ENCODE measurements around the gene JADE1.

The JADE1 gene

GRCh38 chr4:128846063-128846462 is 36.6 kb downstream of the JADE1 start:
- DNase-seq = no peak

- no peak for DNase-seq
Measured at GRCh38 chr4:128847082-128847724, 37.7 kb downstream of the JADE1 start.

GRCh38 chr4:128848461-128848860 is 39.0 kb downstream of the JADE1 start:
- no peak for DNase-seq

GRCh38 chr4:128850252-128850651 is 40.8 kb downstream of the JADE1 start:
- DNase-seq = no peak

- no peak for DNase-seq
Measured at GRCh38 chr4:128853741-128854140, 44.2 kb downstream of the JADE1 start.

GRCh38 chr4:128854433-128854832 is 44.9 kb downstream of the JADE1 start:
- DNase-seq = peak in 2 of 5 experiments; percentile 53 to 88

GRCh38 chr4:128855621-128856020 is 46.1 kb downstream of the JADE1 start:
- no peak for DNase-seq

- DNase-seq = no peak
Measured at GRCh38 chr4:128856246-128856645, 46.7 kb downstream of the JADE1 start.

- peak in 1 of 5 experiments; percentile 21 for DNase-seq
Measured at GRCh38 chr4:128858879-128859671, 49.6 kb downstream of the JADE1 start.

- DNase-seq = peak in 1 of 5 experiments; percentile 36
Measured at GRCh38 chr4:128859887-128860677, 50.6 kb downstream of the JADE1 start.

GRCh38 chr4:128861856-128862518 is 52.5 kb downstream of the JADE1 start:
- DNase-seq = peak in 2 of 5 experiments; percentile 4 to 38

GRCh38 chr4:128862608-128863311 is 53.3 kb downstream of the JADE1 start:
- peak in 4 of 5 experiments; percentile 19 to 60 (median 24) for DNase-seq

- peak; percentile 37 to 63 (median 48) for DNase-seq
Measured at GRCh38 chr4:128863312-128864075, 54.0 kb downstream of the JADE1 start.

GRCh38 chr4:128865132-128865531 is 55.6 kb downstream of the JADE1 start:
- no peak for DNase-seq

- DNase-seq = no peak
Measured at GRCh38 chr4:128866269-128866668, 56.8 kb downstream of the JADE1 start.

- no peak for DNase-seq
Measured at GRCh38 chr4:128866691-128867090, 57.2 kb downstream of the JADE1 start.

- DNase-seq = no peak
Measured at GRCh38 chr4:128868758-128869157, 59.3 kb downstream of the JADE1 start.

- peak in 1 of 5 experiments; percentile 56 for DNase-seq
Measured at GRCh38 chr4:128869776-128870509, 60.4 kb downstream of the JADE1 start.

- no peak for DNase-seq
Measured at GRCh38 chr4:128871948-128872347, 62.4 kb downstream of the JADE1 start.

GRCh38 chr4:128876200-128876599 is 66.7 kb downstream of the JADE1 start:
- no peak for DNase-seq

GRCh38 chr4:128877934-128878333 is 68.4 kb downstream of the JADE1 start:
- DNase-seq = no peak

Data from T-helper 2 cell (primary cell).